Endothelial cell of umbilical vein (primary cell): ENCODE measurements around the gene MIB2. TPM values are rescaled to one million over a fixed set of nuclear protein-coding genes. Genes with fewer than 3 reads are reported as not detected.
A peak's percentile ranks its signal among the peaks of the same experiment; 100 is the strongest.
"Not testable (repeated sequence)": the region's sequence is repeated elsewhere in the genome, so short reads cannot be mapped to it uniquely, and the experiment has no call there.

Experiments
- BruUV-seq: library from RNA; stranded (reverse); fragments of 400-500 nt; replicated peaks from 2 replicates; lab custom pipeline; 2021; lab: Mats Ljungman, UMichigan
- CTCF ChIA-PET: fragments of 300-600, 350-600 bp; sonication (Branson Sonifier 250); formaldehyde crosslinking; loops from one replicate; lab custom pipeline; 2021; ENCODE audit warnings: antibody characterized with exemption, inconsistent platforms; lab: Charles Lee
- POLR2A ChIA-PET: fragments of 300-600, 350-600 bp; sonication (Branson Sonifier 250); formaldehyde crosslinking; loops from one replicate; lab custom pipeline; 2021; ENCODE audit warnings: antibody characterized with exemption, inconsistent platforms; lab: Charles Lee
- DNase-seq: peaks from one replicate; pipeline ENCODE4 v3.0.0-alpha.2; 2011; ENCODE audit warnings: low read depth, low spot score
- FAIRE-seq: peaks from 2 replicates; lab custom pipeline; 2011; peaks lifted over from hg19 to GRCh38; lab: Jason Lieb, UNC
- H2AFZ ChIP-seq: 2 replicates; pipeline ENCODE4 v1.6.0; 2012; ENCODE audit warnings: low read depth, low read length, control low read depth, inconsistent platforms
- H3K27ac ChIP-seq: 2 replicates; pipeline ENCODE4 v1.5.1; 2011; ENCODE audit warnings: low read depth, mild to moderate bottlenecking, control low read depth, low read length, moderate library complexity; ENCODE audit not compliant: insufficient read depth
- H3K27me3 ChIP-seq, 2 experiments: 2 replicates each; pipeline versions ENCODE4 v1.6.0 to v1.6.1; 2011; ENCODE audit warnings: low read length in 2 of 2, mixed read lengths in 1 of 2; ENCODE audit not compliant: control insufficient read depth in 2 of 2, insufficient read depth in 2 of 2
- H3K36me3 ChIP-seq, 2 experiments: 2 replicates in 1 of 2; 3 replicates in 1 of 2; pipeline ENCODE4 v1.5.1; 2011; ENCODE audit warnings: low read length in 2 of 2, mild to moderate bottlenecking in 1 of 2, moderate library complexity in 1 of 2; ENCODE audit not compliant: control insufficient read depth in 2 of 2, insufficient read depth in 2 of 2; ENCODE audit errors: extremely low read depth in 1 of 2
- H3K4me1 ChIP-seq: 3 replicates; pipeline ENCODE4 v1.5.1; 2011; ENCODE audit warnings: mild to moderate bottlenecking, low read length; ENCODE audit not compliant: control insufficient read depth, insufficient read depth; ENCODE audit errors: extremely low read depth
- H3K4me2 ChIP-seq: 2 replicates; pipeline ENCODE4 v1.6.1; 2011; ENCODE audit warnings: low read length, control low read depth, mixed read lengths; ENCODE audit not compliant: insufficient read depth
- H3K4me3 ChIP-seq, 3 experiments: fragments of 200-600 bp in 1 of 3; sonication (generic), shearing (Covaris generic) in 1 of 3; replicated peaks in 1 of 3; 2 replicates each; pipeline ENCODE4 v1.5.1; 2011 to 2016; ENCODE audit warnings: control low read depth in 3 of 3, low read length in 3 of 3, mild to moderate bottlenecking in 2 of 3, inconsistent platforms in 1 of 3, low read depth in 1 of 3, moderate library complexity in 1 of 3; ENCODE audit not compliant: insufficient read depth in 1 of 3
- H3K79me2 ChIP-seq: 2 replicates; pipeline ENCODE4 v1.6.0; 2012; ENCODE audit warnings: low read length, inconsistent platforms; ENCODE audit not compliant: control insufficient read depth, insufficient read depth
- H3K9ac ChIP-seq: replicated peaks from 2 replicates; pipeline ENCODE3; 2011; ENCODE audit warnings: low read length, control low read depth; ENCODE audit not compliant: insufficient read depth; ENCODE audit errors: extremely low read depth
- H3K9me1 ChIP-seq: replicated peaks from 3 replicates; pipeline ENCODE4 v1.6.0; 2011; ENCODE audit warnings: mild to moderate bottlenecking, low read length; ENCODE audit not compliant: control insufficient read depth, insufficient read depth; ENCODE audit errors: extremely low read depth
- H3K9me3 ChIP-seq: replicated peaks from 2 replicates; pipeline ENCODE4 v1.5.1; 2012; ENCODE audit warnings: low read length, inconsistent platforms; ENCODE audit not compliant: control insufficient read depth, insufficient read depth
- H4K20me1 ChIP-seq: replicated peaks from 2 replicates; pipeline ENCODE3; 2011; ENCODE audit warnings: mild to moderate bottlenecking, low read length; ENCODE audit not compliant: control insufficient read depth, insufficient read depth; ENCODE audit errors: extremely low read depth
- EZH2 ChIP-seq: IDR thresholded peaks from 2 replicates; pipeline ENCODE4 v1.6.1; 2012; ENCODE audit warnings: borderline replicate concordance, low read depth, mild to moderate bottlenecking, moderate library complexity, low read length, inconsistent platforms; ENCODE audit not compliant: severe bottlenecking
- FOS ChIP-seq: IDR thresholded peaks from 2 replicates; pipeline ENCODE4 v1.6.1; 2011; ENCODE audit warnings: mild to moderate bottlenecking, low read length, moderate library complexity, borderline replicate concordance; ENCODE audit not compliant: insufficient read depth
- MAX ChIP-seq: IDR thresholded peaks from 2 replicates; pipeline ENCODE4 v1.6.1; 2011; ENCODE audit not compliant: insufficient read depth, insufficient read length
- MYC ChIP-seq: IDR thresholded peaks from one replicate; pipeline ENCODE4 v1.6.1; 2011; ENCODE audit warnings: mild to moderate bottlenecking, low read depth, low read length
- POLR2AphosphoS5 ChIP-seq: IDR thresholded peaks from 2 replicates; pipeline ENCODE4 v1.6.1; 2012; ENCODE audit warnings: low read depth, mild to moderate bottlenecking, control low read depth, low read length, moderate library complexity; ENCODE audit not compliant: insufficient read depth
- dilution Hi-C: fragments of 300-500 bp; cut with MboI; formaldehyde crosslinking; loops from one replicate; pipeline ENCODE4 v1.15.0; 2019; ENCODE audit warnings: low sequenced_read_pairs; ENCODE audit not compliant: extremely low pct_ligation_motif_present
- intact Hi-C: fragments of 100-400 bp; cut with micrococcal nuclease; formaldehyde crosslinking; loops from one replicate; pipeline ENCODE4 v1.10.0; 2022
- polyA plus RNA-seq, 4 experiments: library from polyadenylated mRNA; depleted of rRNA in 3 of 4; stranded (reverse) in 3 of 4; unstranded in 1 of 4; fragments of >200 nt; gene quantifications; 2 replicates each; pipeline versions ENCODE4 v1.2.1 to v1.2.3, GENCODE V29; 2011 to 2012; ENCODE audit warnings: missing spikeins in 1 of 4
- total RNA-seq: library from RNA; stranded (reverse); gene quantifications from 2 replicates; pipeline ENCODE4 v1.2.3, GENCODE V29; 2021

MIB2 gene
- total and polyA plus RNA-seq, 2 donors (not counting 3 experiments of a cell fraction or from before 2014, with no cell fraction given), result 25.9 to 45.0 TPM

- Histone ChIP-seq H4K20me1 (no peaks in the 10 kb centered on the region), H3K4me1 (no peaks in the 10 kb centered on the region), H3K79me2 (no peaks in the 10 kb centered on the region), H3K9ac (no peak overlapping the region), H3K27ac (no peak overlapping the region), H2AFZ (no peak overlapping the region), H3K9me1 (no peaks in the 10 kb centered on the region), H3K4me2 (no peak overlapping the region), H3K9me3 (no peaks in the 10 kb centered on the region), H3K4me3 (no peak overlapping the region), H3K36me3 (peaks cover 0 to under 1% of the 10 kb centered on the region in 2 experiments), H3K27me3 (peaks cover 3 to 24% of the 10 kb centered on the region in 2 experiments)
- intact Hi-C loops, result no loop called here
- DNase-seq (no peak), FAIRE-seq (no peak)
- dilution Hi-C loops, result no loop called here
- ChIA-PET CTCF (interaction anchor here (1.6 kb wide), 2 partner anchors 29 to 274 kb away, joined by 3 read pairs; no protein-coding TSS in a partner anchor), POLR2A (no interaction called here)
- BruUV-seq, result no TSS peak
- no peak for TF ChIP-seq FOS
- no peak for TF ChIP-seq MYC
- TF ChIP-seq EZH2, result peak; percentile 98
Observed at GRCh38 chr1:1630965-1631781, 15.9 kb downstream of the MIB2 start.

GRCh38 chr1:1631782-1632420 is 16.6 kb downstream of the MIB2 start, which contains the start of gene MMP23B:
Gene MMP23B, plus strand, starts transcription at chr1:1632173. Its CDS starts 46 bp downstream, at chr1:1632219.
- Histone ChIP-seq H3K9me3 (no peaks in the 10 kb centered on the region), H3K9ac (no peak within 1 kb of the TSS), H3K27me3 (peaks cover 3 to 24% of the 10 kb centered on the region in 2 experiments), H3K9me1 (no peaks in the 10 kb centered on the region), H3K27ac (no peak within 1 kb of the TSS), H3K4me3 (no peak within 1 kb of the TSS), H3K79me2 (no peaks in the 10 kb centered on the region), H2AFZ (no peak within 1 kb of the TSS), H3K36me3 (peaks cover 0 to 2% of the 10 kb centered on the region in 2 experiments), H3K4me1 (no peaks in the 10 kb centered on the region), H4K20me1 (no peaks in the 10 kb centered on the region), H3K4me2 (no peak within 1 kb of the TSS)
- no TSS peak for BruUV-seq
- ChIA-PET POLR2A (no interaction called here), CTCF (no interaction called here)
- FAIRE-seq, result no peak
- no peak for DNase-seq
- dilution Hi-C loops (no loop called here), intact Hi-C loops (no loop called here)
- TF ChIP-seq POLR2AphosphoS5 (no peak), EZH2 (peak; percentile 84), FOS (no peak), MAX (no peak)

GRCh38 chr1:1633409-1633808 is 18.1 kb downstream of the MIB2 start:
- H3K4me2 ChIP-seq, H3K79me2 ChIP-seq, H3K27ac ChIP-seq, CTCF ChIA-PET, H3K9me1 ChIP-seq, intact Hi-C loops, BruUV-seq, H4K20me1 ChIP-seq, H2AFZ ChIP-seq, dilution Hi-C loops, H3K4me3 ChIP-seq, H3K4me1 ChIP-seq, POLR2A ChIA-PET, DNase-seq, H3K9me3 ChIP-seq, H3K36me3 ChIP-seq, H3K9ac ChIP-seq: not testable (repeated sequence)
- peaks cover 3 to 24% of the 10 kb centered on the region in 2 experiments for H3K27me3 ChIP-seq
- peak; percentile 72 for FAIRE-seq
